ENCODE measurements around the gene DNTT.

Gene DNTT

DNA sequence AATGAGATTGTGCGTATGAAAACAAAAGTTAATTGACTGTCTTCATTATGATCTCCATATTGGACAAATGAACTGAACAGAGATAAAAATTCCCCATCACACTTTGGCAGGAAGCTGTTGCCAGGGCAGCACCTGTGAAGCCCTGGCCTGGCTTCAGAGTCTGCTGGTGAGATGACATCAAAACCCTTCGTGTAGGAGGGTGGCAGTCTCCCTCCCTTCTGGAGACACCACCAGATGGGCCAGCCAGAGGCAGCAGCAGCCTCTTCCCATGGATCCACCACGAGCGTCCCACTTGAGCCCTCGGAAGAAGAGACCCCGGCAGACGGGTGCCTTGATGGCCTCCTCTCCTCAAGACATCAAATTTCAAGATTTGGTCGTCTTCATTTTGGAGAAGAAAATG lies at the start of gene DNTT:
DNTT (plus strand) TSS at position 205 of the 400 bp plus-strand sequence; CDS start at position 269, 64 bp downstream.
- no peak for DNase-seq

GRCh38 chr10:96254976-96255375 lies 49.3 kb upstream of the DNTT start:
- DNase-seq: no peak

DNA sequence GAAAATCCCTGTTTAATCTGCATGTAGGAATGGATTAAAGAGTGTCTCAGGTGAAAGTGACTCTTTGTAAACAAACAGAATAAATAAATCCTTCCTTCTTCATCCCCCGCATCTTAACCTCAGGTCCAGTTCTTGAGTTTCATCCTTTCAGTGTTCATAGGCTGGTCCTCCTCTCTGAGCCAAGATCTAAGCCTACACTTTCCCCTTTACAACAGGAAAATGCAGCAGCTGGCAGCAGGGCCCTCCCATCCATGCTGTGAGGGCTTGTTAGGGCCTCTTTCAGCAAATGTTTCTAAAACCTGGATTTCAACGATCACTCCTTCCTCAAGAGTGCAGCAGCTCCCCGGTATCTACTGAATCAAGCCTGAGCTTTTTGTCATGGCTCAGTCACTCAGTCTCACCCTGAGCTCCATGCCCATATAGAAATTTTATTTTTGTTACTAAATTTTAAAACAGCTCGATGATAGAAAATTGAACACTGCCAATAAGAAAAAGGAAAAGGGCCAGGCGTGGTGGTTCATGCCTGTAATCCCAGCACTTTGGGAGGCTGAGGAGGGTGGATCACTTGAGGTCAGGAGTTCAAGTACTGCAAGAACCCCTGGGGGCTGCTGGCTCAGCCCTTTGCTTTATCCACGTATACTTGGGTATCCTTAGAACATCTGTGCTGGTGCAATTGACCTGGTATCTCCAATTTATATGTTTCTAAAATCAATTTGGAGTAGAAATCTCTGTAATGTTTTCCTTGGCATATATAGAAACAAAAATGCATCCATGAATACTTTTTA lies 48.5 kb upstream of the DNTT start:
- DNase-seq: peak; percentile 26

- DNase-seq: no peak
Observed at GRCh38 chr10:96257944-96258343, 46.3 kb upstream of the DNTT start.

DNA sequence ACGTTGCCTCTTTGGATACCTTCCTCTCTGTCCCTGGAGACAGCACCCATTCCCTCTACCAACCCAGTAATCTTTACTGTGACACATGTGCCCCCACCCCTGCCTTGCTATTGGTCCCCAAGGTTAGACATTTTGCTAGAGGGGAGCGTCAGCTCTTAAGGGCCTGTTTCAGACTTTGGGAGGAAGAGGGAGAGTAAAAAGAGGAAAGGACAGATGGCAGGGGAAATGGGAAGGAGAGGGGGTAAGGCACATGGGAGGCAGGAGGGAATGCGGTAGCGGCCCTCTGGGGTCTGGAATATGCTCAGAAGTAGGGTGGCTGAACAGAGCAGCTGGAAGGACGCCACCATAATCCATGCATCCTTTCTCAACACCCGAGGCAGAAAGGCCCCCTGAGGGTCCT lies 45.1 kb upstream of the DNTT start:
- DNase-seq: peak; percentile 3

DNA sequence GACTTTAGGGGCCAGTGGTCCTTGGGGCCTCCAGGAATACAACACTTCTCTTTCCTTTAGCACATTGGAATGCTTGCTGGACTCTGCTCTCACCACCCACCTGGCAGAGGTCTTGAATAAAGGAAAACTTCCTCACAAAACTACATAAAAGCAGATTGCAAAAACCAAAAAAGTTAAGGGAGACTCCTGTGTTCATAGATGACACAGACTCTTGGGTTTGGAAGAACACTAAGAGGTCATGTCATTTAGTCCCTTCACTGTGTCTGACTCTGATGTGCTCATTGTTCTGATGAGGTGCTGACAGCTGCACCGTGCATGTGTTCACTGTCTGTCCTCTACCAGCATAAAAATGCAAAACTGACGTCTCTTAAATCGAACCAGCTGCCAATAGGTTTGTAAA lies 44.2 kb upstream of the DNTT start:
- no peak for DNase-seq

DNA sequence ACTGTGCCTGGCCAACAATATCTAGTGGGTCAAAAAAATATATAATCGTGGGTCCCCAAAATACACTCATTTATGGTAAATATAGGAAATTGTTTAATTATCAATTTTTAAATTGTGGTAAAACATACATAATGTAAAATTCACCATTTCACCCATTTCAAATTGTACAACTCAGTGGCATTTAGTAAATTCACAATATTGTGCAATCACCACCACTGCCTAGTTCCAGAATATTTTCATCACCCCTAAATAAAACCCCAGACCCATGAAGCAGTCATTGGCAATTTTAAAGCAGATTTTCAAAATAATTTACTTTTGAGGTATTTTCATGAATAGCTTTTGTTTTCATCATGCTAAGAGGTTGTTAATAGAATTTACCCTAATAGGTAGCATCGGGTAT lies 43.1 kb upstream of the DNTT start:
- DNase-seq: no peak

DNA sequence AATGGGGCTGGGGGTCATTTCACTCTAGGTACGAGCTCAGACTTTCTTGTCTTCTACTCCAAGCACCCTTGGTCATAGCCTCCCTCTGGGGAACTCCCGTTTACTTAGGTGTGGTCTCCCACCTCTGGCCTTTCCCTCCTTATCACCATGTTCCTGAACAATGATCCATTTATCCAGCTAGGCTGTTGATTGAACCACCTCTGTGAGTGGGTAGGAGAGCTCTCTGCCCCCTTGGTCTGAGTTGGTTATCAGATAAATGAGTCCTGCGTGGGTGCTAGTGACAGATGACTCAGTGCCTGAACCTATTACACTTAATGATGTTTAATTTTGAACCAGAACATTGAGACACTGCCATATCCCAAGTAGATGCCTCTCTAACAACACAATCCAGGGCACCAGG lies 42.3 kb upstream of the DNTT start:
- DNase-seq: no peak

GRCh38 chr10:96263176-96263575 lies 41.1 kb upstream of the DNTT start:
- DNase-seq: no peak

GRCh38 chr10:96263669-96264068 lies 40.6 kb upstream of the DNTT start:
- DNase-seq: no peak

- DNase-seq: no peak
Observed at GRCh38 chr10:96264938-96265337, 39.3 kb upstream of the DNTT start.

DNA sequence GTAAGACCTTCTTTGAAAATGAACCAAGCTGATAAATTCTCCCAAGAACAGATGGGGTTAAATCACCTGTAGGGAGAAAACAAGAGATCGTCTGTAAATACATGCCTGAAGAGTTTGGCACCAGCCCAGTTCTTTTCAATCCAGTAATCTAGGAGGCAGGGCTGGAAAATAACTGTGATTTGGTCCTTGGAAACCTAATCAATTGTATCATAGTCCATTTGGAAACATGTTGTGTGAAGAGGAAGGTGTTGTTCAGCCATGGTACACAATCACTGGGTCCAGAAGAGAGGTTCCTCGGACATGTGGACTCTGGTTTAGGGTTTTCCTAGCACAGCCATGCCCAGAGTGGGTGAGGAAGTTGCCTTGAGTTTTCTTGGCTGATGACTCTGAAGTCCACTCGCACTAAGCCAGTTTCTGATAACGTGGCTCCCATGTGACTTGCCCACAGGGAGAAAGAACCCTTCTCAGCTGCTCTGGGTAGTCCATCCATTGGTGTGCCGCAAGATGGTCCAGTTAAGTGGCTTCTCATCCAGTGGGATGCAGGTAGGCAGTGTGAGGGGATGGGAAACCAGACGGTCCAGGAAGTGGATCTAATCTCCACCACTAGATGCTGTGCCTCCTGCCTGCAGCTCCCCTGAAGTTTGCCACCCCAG lies 38.0 kb upstream of the DNTT start:
- DNase-seq: no peak

DNA sequence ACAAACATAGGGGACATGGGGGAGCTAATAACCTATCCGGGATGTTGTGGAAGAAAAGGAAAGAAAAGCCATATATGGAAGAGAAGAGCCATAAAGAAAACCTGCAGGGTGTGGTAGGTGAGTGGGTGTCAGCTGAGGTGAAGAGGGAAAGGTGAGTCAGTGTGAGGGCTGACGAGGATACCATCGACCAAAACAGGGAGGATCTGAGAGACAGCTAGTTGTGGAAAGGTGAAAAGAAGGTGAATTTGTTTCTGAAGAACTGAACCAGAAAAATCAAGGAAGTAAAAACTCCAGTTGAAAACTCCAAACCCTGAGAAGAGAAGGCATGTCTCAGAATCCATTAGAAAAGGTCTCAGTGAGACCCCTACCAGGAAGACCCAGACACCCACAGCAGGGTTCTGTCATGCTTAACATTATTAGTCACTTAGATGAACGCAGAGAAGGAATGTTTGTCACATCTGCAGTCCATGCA lies 37.0 kb upstream of the DNTT start:
- DNase-seq: no peak

DNA sequence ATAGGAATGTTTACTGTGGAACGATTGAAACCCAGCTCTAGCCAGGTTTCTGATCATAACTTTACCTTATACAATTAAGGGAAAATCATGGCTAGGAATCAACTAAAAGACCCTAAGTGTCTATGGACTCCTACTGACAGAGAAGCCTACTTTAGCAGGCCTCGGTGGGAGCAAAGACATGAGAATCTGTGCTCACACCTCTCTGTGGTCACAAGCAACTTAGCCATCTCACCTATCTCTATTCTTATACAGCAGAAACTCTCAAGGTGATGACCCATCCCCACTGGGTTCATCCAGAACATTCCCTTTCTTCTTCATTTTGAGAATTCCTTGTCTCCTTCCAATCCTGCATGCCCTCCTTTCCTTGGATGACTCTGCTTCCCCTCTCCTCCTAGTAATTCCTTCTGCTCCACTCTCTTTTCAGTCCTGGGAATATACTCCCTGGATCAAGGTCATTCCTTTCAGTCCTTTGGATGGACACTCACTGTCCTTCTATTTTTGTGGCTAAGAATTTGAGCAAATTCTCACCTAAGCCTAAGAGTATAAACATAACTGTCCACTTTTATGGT lies 35.8 kb upstream of the DNTT start:
- no peak for DNase-seq

GRCh38 chr10:96269438-96270300 lies 34.6 kb upstream of the DNTT start:
- no peak for DNase-seq

- DNase-seq: no peak
Observed at GRCh38 chr10:96270571-96270970, 33.7 kb upstream of the DNTT start.

GRCh38 chr10:96271016-96271815 lies 33.0 kb upstream of the DNTT start, which contains the start of gene BLNK:
Gene BLNK (minus strand): TSS chr10:96271569. CDS start chr10:96271398, 171 bp downstream.
- no peak for DNase-seq

GRCh38 chr10:96272316-96273280 lies 31.6 kb upstream of the DNTT start:
- no peak for DNase-seq

GRCh38 chr10:96275685-96276418 lies 28.4 kb upstream of the DNTT start:
- DNase-seq: no peak

DNA sequence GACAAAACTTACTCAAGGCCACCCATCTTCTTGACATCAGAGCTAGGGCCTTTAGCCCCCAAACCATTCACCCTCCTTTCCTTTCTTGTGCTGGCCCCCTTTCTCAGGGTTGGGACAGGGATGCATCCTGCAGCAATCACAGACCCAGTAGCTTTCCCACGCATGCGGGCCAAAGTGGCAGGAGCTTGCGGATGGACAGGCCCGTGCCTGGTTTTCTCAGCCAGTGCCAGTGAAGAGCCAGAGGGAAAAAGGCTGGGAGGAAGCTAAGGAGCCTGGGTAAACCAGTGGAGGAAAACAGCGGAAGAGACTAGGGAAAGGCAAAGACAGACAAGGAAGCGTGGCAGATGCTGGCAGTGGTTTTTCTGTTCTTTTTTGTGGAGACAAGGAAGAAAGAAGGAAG lies 27.8 kb upstream of the DNTT start:
- no peak for DNase-seq
